Sigmoid colon (tissue), 7 donors: ENCODE measurements around the gene ATP5F1E. TPM values are rescaled to one million over a fixed set of nuclear protein-coding genes. Genes with fewer than 3 reads are reported as not detected.

Experiments used
- DNase-seq: peaks from one replicate; pipeline ENCODE4 v3.0.0-alpha.2; 2019
- H3K27ac ChIP-seq, 4 donors: fragments of 200-600 bp; sonication (generic); one replicate each; pipeline ENCODE4 v1.5.1; 2016 to 2019; ENCODE audit warnings: mild to moderate bottlenecking in 1 of 4
- H3K27me3 ChIP-seq, 3 donors: fragments of 200-600 bp; sonication (generic); one replicate each; pipeline ENCODE4 v1.5.1; 2019; ENCODE audit warnings: mild to moderate bottlenecking in 1 of 3
- H3K36me3 ChIP-seq, 4 donors: fragments of 200-600 bp; sonication (generic); one replicate each; pipeline ENCODE4 v1.5.1; 2016 to 2019
- H3K4me1 ChIP-seq, 4 donors: fragments of 200-600 bp; sonication (generic); one replicate each; pipeline ENCODE4 v1.5.1; 2017 to 2019
- H3K4me3 ChIP-seq, 4 donors: fragments of 200-600 bp; sonication (generic); one replicate each; pipeline ENCODE4 v1.5.1; 2017 to 2019; ENCODE audit warnings: mild to moderate bottlenecking in 2 of 4, moderate library complexity in 1 of 4
- H3K9me3 ChIP-seq, 4 donors: fragments of 200-600 bp in 3 of 4; sonication (generic) in 3 of 4; one replicate each; pipeline versions ENCODE4 v1.5.1 to v1.6.1; 2013 to 2019
- EP300 ChIP-seq, 4 donors: sonication (generic); formaldehyde crosslinking; IDR thresholded peaks; one replicate each; pipeline ENCODE4 v1.6.1; 2017; ENCODE audit warnings: antibody characterized with exemption in 4 of 4
- POLR2A ChIP-seq, 2 donors: fragments of 450-650 bp; IDR thresholded peaks; one replicate each; pipeline ENCODE4 v1.6.1; 2016; ENCODE audit warnings: antibody characterized with exemption in 2 of 2, mild to moderate bottlenecking in 2 of 2, moderate library complexity in 2 of 2
- POLR2AphosphoS5 ChIP-seq, 4 donors: sonication (generic); formaldehyde crosslinking; IDR thresholded peaks; one replicate each; pipeline ENCODE4 v1.6.1; 2017; ENCODE audit warnings: antibody characterized with exemption in 4 of 4
- WGBS, 2 donors: extraction: QIAGEN DNeasy Blood & Tissue Kit; methylation state at CpG; one replicate each; pipeline ENCODE4 v1.1.7; 2013; 5-methylcytosine and 5-hydroxymethylcytosine counted together
- intact Hi-C: fragments of 100-400 bp; cut with DNase I; formaldehyde crosslinking; loops from one replicate; pipeline ENCODE4 v1.15.1; 2023
- polyA plus RNA-seq, 3 donors: library from polyadenylated mRNA; stranded (reverse); fragments of 200-250 nt; gene quantifications; one replicate each; pipeline ENCODE4 v1.2.3, GENCODE V29; 2013
- total RNA-seq, 4 donors: library from RNA; depleted of rRNA; stranded (reverse); fragments of >200 nt; gene quantifications; one replicate each; pipeline ENCODE4 v1.1.0, GENCODE V29; 2016
- TF ChIP-seq, protein P1 (sequence below), 4 experiments: fragments of 450-650 bp in 3 of 4; fragments of 200-600 bp in 1 of 4; IDR thresholded peaks; one replicate each; pipeline ENCODE4 v1.5.1; 2016 to 2019; ENCODE audit warnings: antibody characterized with exemption in 4 of 4, mild to moderate bottlenecking in 3 of 4, moderate library complexity in 2 of 4
- donor health status: healthy with polysubstance abuse.
- donor health status: Bipolar disorder and iron deficiency.
- donor health status: healthy.

ATP5F1E gene
- total and polyA plus RNA-seq, 7 donors = 28.5 to 110 (median 57.4) TPM

DNA sequence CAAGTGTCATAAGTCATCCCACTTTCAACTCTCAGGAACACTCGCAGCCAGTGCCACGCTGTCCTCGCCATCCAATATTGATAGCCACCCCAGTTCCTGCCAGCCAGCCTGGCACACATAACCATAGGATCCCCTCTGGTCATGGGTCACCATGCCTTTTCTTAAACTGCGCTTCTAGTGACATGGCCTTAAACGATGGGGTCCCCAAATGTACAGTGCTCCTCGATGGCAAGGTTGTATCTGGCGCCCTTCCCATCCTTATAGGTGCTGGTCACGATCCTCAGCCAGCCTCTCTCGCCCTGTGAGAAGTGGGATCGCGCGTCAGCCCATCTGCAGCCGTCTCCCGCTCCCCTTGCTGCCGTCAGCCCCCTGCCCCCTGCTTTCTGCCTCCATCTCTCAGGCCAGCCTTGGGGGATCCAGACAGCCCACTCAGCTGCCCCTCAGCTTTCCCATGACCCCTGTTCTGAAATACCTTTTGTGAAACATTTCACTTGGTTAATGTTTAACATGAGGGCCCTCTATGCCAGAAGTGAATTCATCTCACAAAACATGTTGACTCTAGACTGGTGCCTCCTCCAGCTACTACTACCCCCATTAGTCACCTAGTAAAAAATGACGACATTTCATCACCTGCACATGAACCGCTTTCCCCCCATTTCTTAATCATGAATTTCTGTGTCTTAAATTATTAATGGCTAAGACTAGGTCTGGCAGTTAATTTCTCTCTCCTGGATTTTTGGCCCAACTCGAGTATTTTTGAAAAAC, 36.5 kb downstream of the ATP5F1E start:
- WGBS, 2 donors = 77 to 86% methylated on average over 18 of the region's 18 CpGs
- H3K9me3 ChIP-seq = no peaks in the 10 kb centered on the region
- intact Hi-C loops = no loop called here
- peaks cover 35 to 98% (median 73%) of the 10 kb centered on the region in 4 donors for H3K36me3 ChIP-seq
- H3K4me3 ChIP-seq = no peak overlapping the region
- no peaks in the 10 kb centered on the region for H3K27me3 ChIP-seq
- no peak for DNase-seq
- no peaks in the 10 kb centered on the region for H3K4me1 ChIP-seq
- TF ChIP-seq POLR2A (IDR thresholded peaks at IDR 0.05) (no peak), EP300 (IDR thresholded peaks at IDR 0.05) (no peak), POLR2AphosphoS5 (IDR thresholded peaks at IDR 0.05) (no peak)
- TF ChIP-seq, protein P1, sequence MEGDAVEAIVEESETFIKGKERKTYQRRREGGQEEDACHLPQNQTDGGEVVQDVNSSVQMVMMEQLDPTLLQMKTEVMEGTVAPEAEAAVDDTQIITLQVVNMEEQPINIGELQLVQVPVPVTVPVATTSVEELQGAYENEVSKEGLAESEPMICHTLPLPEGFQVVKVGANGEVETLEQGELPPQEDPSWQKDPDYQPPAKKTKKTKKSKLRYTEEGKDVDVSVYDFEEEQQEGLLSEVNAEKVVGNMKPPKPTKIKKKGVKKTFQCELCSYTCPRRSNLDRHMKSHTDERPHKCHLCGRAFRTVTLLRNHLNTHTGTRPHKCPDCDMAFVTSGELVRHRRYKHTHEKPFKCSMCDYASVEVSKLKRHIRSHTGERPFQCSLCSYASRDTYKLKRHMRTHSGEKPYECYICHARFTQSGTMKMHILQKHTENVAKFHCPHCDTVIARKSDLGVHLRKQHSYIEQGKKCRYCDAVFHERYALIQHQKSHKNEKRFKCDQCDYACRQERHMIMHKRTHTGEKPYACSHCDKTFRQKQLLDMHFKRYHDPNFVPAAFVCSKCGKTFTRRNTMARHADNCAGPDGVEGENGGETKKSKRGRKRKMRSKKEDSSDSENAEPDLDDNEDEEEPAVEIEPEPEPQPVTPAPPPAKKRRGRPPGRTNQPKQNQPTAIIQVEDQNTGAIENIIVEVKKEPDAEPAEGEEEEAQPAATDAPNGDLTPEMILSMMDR (IDR thresholded peaks at IDR 0.05) = no peak
- no peak overlapping the region for H3K27ac ChIP-seq

DNA sequence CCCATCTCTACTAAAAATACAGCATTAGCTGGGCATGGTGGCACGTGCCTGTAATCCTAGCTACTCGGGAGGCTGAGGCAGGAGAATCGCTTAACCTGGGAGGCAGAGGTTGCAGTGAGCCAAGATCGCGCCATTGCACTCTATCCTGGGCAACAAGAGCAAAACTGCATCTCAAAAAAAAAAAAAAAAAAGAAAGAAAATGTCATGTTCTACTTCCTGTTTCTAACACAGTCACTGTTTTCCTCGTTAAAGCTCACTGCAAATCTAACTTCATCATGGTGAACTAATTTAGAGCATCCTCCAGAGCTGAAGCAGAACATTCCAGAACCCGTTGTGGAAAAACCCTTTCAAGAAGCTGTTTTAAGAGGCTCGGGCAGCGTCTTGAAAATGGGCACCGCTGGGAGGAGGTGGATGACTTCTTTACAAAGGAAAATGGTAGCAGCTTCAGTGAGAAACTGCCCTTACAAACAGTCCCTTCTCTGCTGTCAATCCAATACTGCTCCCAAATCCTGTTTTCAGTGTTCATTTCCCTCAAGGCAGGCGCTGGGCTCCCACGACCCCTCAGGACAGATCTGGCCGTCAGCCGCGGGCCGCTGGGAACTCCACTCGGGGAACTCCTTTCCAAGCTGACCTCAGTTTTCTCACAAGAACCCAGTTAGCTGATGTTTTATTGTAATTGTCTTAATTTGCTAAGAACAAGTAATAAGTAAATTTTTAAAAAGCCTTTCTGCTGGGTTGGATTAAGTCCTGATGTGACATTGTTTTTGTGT, 37.6 kb downstream of the ATP5F1E start:
- WGBS, 2 donors = 85 to 88% methylated on average over 17 of the region's 17 CpGs
- Histone ChIP-seq H3K4me1 (no peaks in the 10 kb centered on the region), H3K27ac (no peak overlapping the region), H3K9me3 (no peaks in the 10 kb centered on the region), H3K27me3 (no peaks in the 10 kb centered on the region), H3K4me3 (no peak overlapping the region), H3K36me3 (peaks cover 43 to 100% (median 75%) of the 10 kb centered on the region in 4 donors)
- TF ChIP-seq POLR2A (IDR thresholded peaks at IDR 0.05) (no peak), POLR2AphosphoS5 (IDR thresholded peaks at IDR 0.05) (no peak), EP300 (IDR thresholded peaks at IDR 0.05) (no peak)
- TF ChIP-seq, protein P1 (IDR thresholded peaks at IDR 0.05) = no peak
- no peak for DNase-seq
- intact Hi-C loops = no loop called here

DNA sequence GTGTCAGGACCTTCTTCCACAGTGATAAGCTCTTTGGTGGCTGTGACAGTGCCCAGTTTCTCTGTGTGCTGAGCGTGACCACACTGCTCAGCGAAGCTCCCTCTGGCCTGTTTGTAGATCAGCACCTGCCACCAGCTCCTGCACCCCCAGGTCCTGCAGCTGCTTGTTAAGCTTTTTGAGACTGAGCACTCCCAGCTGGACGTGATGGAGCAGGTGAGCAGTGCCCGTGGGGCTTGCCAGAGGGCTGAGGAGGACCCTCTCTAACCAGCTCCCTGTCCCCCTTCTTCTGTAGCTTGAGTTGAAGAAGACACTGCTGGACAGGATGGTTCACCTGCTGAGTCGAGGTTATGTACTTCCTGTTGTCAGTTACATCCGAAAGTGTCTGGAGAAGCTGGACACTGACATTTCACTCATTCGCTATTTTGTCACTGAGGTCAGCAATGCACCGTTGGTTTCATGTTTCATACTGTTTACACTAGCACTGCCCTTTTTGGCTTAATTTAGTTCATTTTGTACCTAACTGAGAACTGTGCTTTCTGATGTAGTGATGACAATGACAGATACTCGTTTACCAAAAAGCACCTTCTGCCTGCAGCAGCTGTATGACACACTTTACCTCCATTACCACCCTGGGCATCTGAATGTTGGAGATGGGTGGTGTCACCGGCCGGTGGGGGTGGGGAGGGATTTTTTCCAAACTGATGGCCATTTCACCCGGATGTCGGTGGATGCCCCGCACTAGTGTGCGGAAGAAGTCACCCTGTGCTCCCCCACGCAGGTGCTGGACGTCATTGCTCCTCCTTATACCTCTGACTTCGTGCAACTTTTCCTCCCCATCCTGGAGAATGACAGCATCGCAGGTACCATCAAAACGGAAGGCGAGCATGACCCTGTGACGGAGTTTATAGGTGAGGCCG, 38.5 kb downstream of the ATP5F1E start:
- intact Hi-C loops = no loop called here
- Histone ChIP-seq H3K4me1 (no peaks in the 10 kb centered on the region), H3K4me3 (no peak overlapping the region), H3K9me3 (no peaks in the 10 kb centered on the region), H3K27me3 (no peaks in the 10 kb centered on the region), H3K36me3 (peaks cover 48 to 100% (median 75%) of the 10 kb centered on the region in 4 donors), H3K27ac (no peak overlapping the region)
- TF ChIP-seq, protein P1 (IDR thresholded peaks at IDR 0.05) = no peak
- TF ChIP-seq EP300 (IDR thresholded peaks at IDR 0.05) = no peak
- no peak for TF ChIP-seq POLR2A (IDR thresholded peaks at IDR 0.05)
- TF ChIP-seq POLR2AphosphoS5 (IDR thresholded peaks at IDR 0.05) = no peak
- WGBS, 2 donors = 86 to 87% methylated on average over 23 of the region's 23 CpGs
- DNase-seq = peak; percentile 56

DNA sequence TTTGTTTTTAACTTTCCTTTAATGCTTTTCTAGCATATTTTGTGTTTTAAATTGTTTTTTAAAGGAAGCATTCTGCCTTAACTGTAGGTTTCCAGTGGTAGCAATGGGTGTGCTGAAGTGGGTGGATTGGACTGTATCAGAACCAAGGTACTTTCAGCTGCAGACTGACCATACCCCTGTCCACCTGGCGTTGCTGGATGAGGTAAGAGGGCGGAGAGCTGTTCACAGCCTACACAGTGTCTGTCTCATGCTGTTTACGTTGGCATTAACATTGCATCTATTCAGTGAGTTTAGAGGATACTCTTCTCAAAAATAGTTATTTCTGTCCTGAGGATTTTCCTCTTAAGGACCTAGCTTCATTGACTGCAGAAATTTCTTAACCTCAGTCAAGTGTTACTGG, 39.2 kb downstream of the ATP5F1E start:
- Histone ChIP-seq H3K36me3 (peaks cover 48 to 100% (median 81%) of the 10 kb centered on the region in 4 donors), H3K4me3 (no peak overlapping the region), H3K27me3 (no peaks in the 10 kb centered on the region), H3K4me1 (no peaks in the 10 kb centered on the region), H3K9me3 (no peaks in the 10 kb centered on the region), H3K27ac (no peak overlapping the region)
- 77 to 88% methylated on average over 3 of the region's 3 CpGs for WGBS, 2 donors
- intact Hi-C loops = no loop called here
- TF ChIP-seq, protein P1 (IDR thresholded peaks at IDR 0.05) = no peak
- TF ChIP-seq POLR2A (IDR thresholded peaks at IDR 0.05) (no peak), EP300 (IDR thresholded peaks at IDR 0.05) (no peak), POLR2AphosphoS5 (IDR thresholded peaks at IDR 0.05) (no peak)
- no peak for DNase-seq
